Gastroesophageal sphincter (tissue), 3 donors: Measurements from ENCODE around the gene CLASRP.

Experiments
- POLR2A ChIP-seq, 2 donors: fragments of 450-650 bp; IDR thresholded peaks; one replicate each; pipeline ENCODE4 v1.6.1; 2017; ENCODE audit warnings: antibody characterized with exemption in 2 of 2, mild to moderate bottlenecking in 2 of 2, moderate library complexity in 1 of 2
- POLR2AphosphoS5 ChIP-seq: sonication (generic); formaldehyde crosslinking; IDR thresholded peaks from one replicate; pipeline ENCODE4 v1.6.1; 2017; ENCODE audit warnings: antibody characterized with exemption
- TF ChIP-seq, protein P1 (sequence below), 4 experiments: fragments of 200-600 bp in 2 of 4; fragments of 450-650 bp in 2 of 4; sonication (generic) in 1 of 4; IDR thresholded peaks; one replicate each; pipeline ENCODE4 v1.5.1; 2017 to 2019; ENCODE audit warnings: antibody characterized with exemption in 4 of 4, mild to moderate bottlenecking in 2 of 4, moderate library complexity in 2 of 4

DNA sequence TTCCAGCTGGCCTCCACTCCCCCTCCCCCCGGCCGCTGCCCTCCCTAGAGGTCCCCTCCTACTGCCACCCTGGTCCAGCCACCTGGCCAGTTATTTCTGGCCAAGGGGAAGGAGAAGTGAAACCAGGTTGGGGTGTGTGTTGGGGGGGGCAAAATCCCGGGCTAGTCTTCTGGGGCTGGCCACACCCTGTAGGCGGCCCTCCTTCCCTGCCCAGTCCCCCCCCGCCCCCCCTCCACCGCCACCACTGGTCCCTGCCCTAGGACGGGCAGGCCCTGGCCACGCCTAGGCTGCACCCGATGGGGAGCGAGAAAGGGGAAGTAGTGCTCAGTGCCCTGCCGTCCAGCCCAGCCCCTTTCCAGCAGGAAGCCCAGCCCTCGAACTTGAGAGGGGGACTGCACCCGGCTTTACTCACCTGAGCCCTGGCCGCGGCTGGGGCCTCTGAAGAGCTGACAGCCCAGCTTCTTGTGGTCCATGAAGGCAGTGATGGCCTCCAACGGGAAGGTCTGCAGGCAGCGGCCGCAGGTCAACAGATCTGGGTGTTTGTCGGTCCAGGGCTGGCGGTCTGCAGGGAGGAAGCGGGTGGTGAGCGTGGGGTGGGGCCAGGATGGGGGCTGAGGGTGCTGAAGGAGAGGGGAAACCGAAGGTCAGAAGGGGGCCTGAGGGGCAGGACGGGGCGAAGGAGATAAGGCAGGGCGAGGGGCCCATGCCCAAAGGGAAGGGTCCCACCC, 36.6 kb downstream of the CLASRP start:
- TF ChIP-seq, protein P1, sequence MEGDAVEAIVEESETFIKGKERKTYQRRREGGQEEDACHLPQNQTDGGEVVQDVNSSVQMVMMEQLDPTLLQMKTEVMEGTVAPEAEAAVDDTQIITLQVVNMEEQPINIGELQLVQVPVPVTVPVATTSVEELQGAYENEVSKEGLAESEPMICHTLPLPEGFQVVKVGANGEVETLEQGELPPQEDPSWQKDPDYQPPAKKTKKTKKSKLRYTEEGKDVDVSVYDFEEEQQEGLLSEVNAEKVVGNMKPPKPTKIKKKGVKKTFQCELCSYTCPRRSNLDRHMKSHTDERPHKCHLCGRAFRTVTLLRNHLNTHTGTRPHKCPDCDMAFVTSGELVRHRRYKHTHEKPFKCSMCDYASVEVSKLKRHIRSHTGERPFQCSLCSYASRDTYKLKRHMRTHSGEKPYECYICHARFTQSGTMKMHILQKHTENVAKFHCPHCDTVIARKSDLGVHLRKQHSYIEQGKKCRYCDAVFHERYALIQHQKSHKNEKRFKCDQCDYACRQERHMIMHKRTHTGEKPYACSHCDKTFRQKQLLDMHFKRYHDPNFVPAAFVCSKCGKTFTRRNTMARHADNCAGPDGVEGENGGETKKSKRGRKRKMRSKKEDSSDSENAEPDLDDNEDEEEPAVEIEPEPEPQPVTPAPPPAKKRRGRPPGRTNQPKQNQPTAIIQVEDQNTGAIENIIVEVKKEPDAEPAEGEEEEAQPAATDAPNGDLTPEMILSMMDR (IDR thresholded peaks at IDR 0.05), result no peak
- no peak for TF ChIP-seq POLR2AphosphoS5
- no peak for TF ChIP-seq POLR2A (IDR thresholded peaks at IDR 0.05)
